ENCODE results near the gene OR5H6.

The OR5H6 gene

GRCh38 chr3:98262046-98262445 lies 2.0 kb upstream of the OR5H6 start:
- Histone ChIP-seq H3K9me3 (no peaks in the 10 kb centered on the region), H3K4me3 (no peak overlapping the region), H3K36me3 (no peaks in the 10 kb centered on the region), H3K27me3 (no peaks in the 10 kb centered on the region), H3K4me1 (no peaks in the 10 kb centered on the region), H3K27ac (no peak overlapping the region)
- intact Hi-C loops (cut with DNase I; ENCODE audit: low total_unique reads) = no loop called here
- no peak for TF ChIP-seq CTCF (IDR thresholded peaks at IDR 0.05)
- DNase-seq = no peak

GRCh38 chr3:98269846-98270245 lies 5.8 kb downstream of the OR5H6 start:
- Histone ChIP-seq H3K9me3 (peaks cover 0 to 14% (median 0%) of the 10 kb centered on the region in 3 donors), H3K4me1 (no peaks in the 10 kb centered on the region), H3K27me3 (no peaks in the 10 kb centered on the region), H3K4me3 (no peak overlapping the region), H3K36me3 (no peaks in the 10 kb centered on the region), H3K27ac (no peak overlapping the region)
- DNase-seq = no peak
- intact Hi-C loops (cut with DNase I; ENCODE audit: low total_unique reads) = no loop called here
- TF ChIP-seq CTCF (IDR thresholded peaks at IDR 0.05) = no peak

- H3K4me1 ChIP-seq = no peaks in the 10 kb centered on the region
- no peaks in the 10 kb centered on the region for H3K27me3 ChIP-seq
- peaks cover 0 to 18% (median 0%) of the 10 kb centered on the region in 3 donors for H3K9me3 ChIP-seq
- H3K4me3 ChIP-seq = no peak overlapping the region
- intact Hi-C loops (cut with DNase I; ENCODE audit: low total_unique reads) = no loop called here
- no peak overlapping the region for H3K27ac ChIP-seq
- no peaks in the 10 kb centered on the region for H3K36me3 ChIP-seq
- no peak for TF ChIP-seq CTCF (IDR thresholded peaks at IDR 0.05)
- no peak for DNase-seq
These were observed 8.1 kb downstream of the OR5H6 start for GRCh38 chr3:98272126-98272525.

GRCh38 chr3:98274914-98275313 lies 10.9 kb downstream of the OR5H6 start:
- Histone ChIP-seq H3K27me3 (no peaks in the 10 kb centered on the region), H3K9me3 (peaks cover 0 to 16% (median 0%) of the 10 kb centered on the region in 3 donors), H3K36me3 (no peaks in the 10 kb centered on the region), H3K4me3 (no peak overlapping the region), H3K4me1 (no peaks in the 10 kb centered on the region), H3K27ac (no peak overlapping the region)
- no peak for DNase-seq
- no peak for TF ChIP-seq CTCF (IDR thresholded peaks at IDR 0.05)
- intact Hi-C loops (cut with DNase I; ENCODE audit: low total_unique reads) = no loop called here

GRCh38 chr3:98282205-98282604 lies 18.2 kb downstream of the OR5H6 start, which contains the start of gene OR5H2:
OR5H2 (plus strand) TSS chr3:98282505; CDS start chr3:98282903, 398 bp downstream.
- DNase-seq = no peak
- H3K4me3 ChIP-seq = no peak within 1 kb of the TSS
- no peaks in the 10 kb centered on the region for H3K27me3 ChIP-seq
- TF ChIP-seq CTCF (IDR thresholded peaks at IDR 0.05) = no peak
- H3K9me3 ChIP-seq = no peaks in the 10 kb centered on the region
- H3K4me1 ChIP-seq = no peaks in the 10 kb centered on the region
- H3K27ac ChIP-seq = no peak within 1 kb of the TSS
- no peaks in the 10 kb centered on the region for H3K36me3 ChIP-seq
- intact Hi-C loops (cut with DNase I; ENCODE audit: low total_unique reads) = no loop called here

GRCh38 chr3:98290916-98291315 lies 26.9 kb downstream of the OR5H6 start:
- TF ChIP-seq CTCF (IDR thresholded peaks at IDR 0.05) = no peak
- H3K9me3 ChIP-seq = no peaks in the 10 kb centered on the region
- no peak overlapping the region for H3K4me3 ChIP-seq
- no peaks in the 10 kb centered on the region for H3K27me3 ChIP-seq
- intact Hi-C loops (cut with DNase I; ENCODE audit: low total_unique reads) = no loop called here
- no peaks in the 10 kb centered on the region for H3K4me1 ChIP-seq
- no peak overlapping the region for H3K27ac ChIP-seq
- no peak for DNase-seq
- no peaks in the 10 kb centered on the region for H3K36me3 ChIP-seq

Data from tibial artery (tissue), 4 donors.